HEK293T (cell line): ENCODE data around the gene IL32.

Experiments
- ARNT ChIP-seq: fragments of 450-650 bp; IDR thresholded peaks from 2 replicates; pipeline ENCODE4 v1.6.1; 2017; ENCODE audit warnings: mild to moderate bottlenecking
- BHLHE40 ChIP-seq: fragments of 450-650 bp; IDR thresholded peaks from 2 replicates; pipeline ENCODE4 v1.6.1; 2016; ENCODE audit warnings: mild to moderate bottlenecking, moderate library complexity, borderline replicate concordance
- CTBP1 ChIP-seq: fragments of 450-650 bp; IDR thresholded peaks from 2 replicates; pipeline ENCODE4 v1.6.1; 2016; ENCODE audit warnings: borderline replicate concordance
- FOXA1 ChIP-seq: fragments of 450-650 bp; IDR thresholded peaks from 2 replicates; pipeline ENCODE4 v1.6.1; 2016; ENCODE audit warnings: mild to moderate bottlenecking
- FOXK2 ChIP-seq: fragments of 450-650 bp; IDR thresholded peaks from 2 replicates; pipeline ENCODE4 v1.6.1; 2016; ENCODE audit warnings: mild to moderate bottlenecking
- FOXM1 ChIP-seq: fragments of 450-650 bp; IDR thresholded peaks from 2 replicates; pipeline ENCODE4 v1.6.1; 2017; ENCODE audit warnings: mild to moderate bottlenecking, borderline replicate concordance
- HDGF ChIP-seq: fragments of 450-650 bp; IDR thresholded peaks from 2 replicates; pipeline ENCODE4 v1.6.1; 2017; ENCODE audit warnings: antibody characterized with exemption, borderline replicate concordance
- NFRKB ChIP-seq: fragments of 450-650 bp; IDR thresholded peaks from 2 replicates; pipeline ENCODE4 v1.6.1; 2016; ENCODE audit warnings: mild to moderate bottlenecking, moderate library complexity
- PKNOX1 ChIP-seq: fragments of 450-650 bp; IDR thresholded peaks from 2 replicates; pipeline ENCODE4 v1.6.1; 2016
- SP1 ChIP-seq: fragments of 450-650 bp; IDR thresholded peaks from 2 replicates; pipeline ENCODE4 v1.6.1; 2017
- SUZ12 ChIP-seq: fragments of 450-650 bp; IDR thresholded peaks from 2 replicates; pipeline ENCODE4 v1.6.1; 2016; ENCODE audit warnings: mild to moderate bottlenecking
- TARDBP ChIP-seq: fragments of 450-650 bp; IDR thresholded peaks from 2 replicates; pipeline ENCODE4 v1.6.1; 2016
- ZNF384 ChIP-seq: fragments of 450-650 bp; IDR thresholded peaks from 2 replicates; pipeline ENCODE4 v1.6.1; 2016

DNA sequence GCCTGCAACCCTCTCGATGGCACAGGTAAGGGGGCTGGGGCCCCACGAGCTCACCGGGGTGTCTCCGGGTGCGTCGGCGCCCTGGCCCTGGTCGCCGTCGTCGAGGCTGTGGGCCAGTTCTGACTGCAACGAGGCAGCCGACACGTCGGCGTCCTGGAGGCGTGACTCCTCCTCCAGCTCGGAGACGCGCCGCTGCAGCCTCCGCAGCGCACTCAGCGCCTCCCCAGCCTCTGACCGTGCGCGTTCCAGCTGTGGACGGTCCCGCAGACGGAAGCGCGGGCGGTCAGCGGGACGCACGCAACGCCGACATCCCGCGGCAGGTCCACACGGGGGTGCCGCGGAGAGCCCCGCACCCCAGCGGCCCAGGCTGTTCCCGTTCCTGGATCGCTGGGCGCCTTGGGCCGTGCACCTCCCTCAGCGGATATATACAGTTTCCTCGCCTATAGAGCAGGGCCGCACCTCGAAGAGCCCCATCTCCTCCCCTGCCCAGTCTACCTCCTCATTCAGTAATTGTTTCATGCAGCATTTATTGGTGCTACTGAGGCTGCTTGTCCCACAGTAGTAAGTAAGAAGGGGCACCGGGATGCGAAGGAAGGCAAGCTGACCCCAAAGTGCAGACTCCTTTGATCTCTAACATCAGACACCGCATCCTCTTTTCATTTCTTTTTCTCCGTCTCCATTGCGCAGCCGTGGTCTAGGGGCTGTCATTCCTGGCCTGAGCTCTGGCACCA, 35.8 kb upstream of the IL32 start:
- TF ChIP-seq SUZ12 (no peak), FOXA1 (no peak), SP1 (no peak), FOXM1 (no peak), ZNF384 (no peak), NFRKB (no peak), ARNT (no peak), BHLHE40 (no peak), CTBP1 (no peak), FOXK2 (no peak), HDGF (no peak), PKNOX1 (no peak), TARDBP (no peak)
